A673 (cell line): Measurements from ENCODE around the gene BHLHA15.
"Not testable (repeated sequence)": the region's sequence is repeated elsewhere in the genome, so short reads cannot be mapped to it uniquely, and the experiment has no call there.

Experiments used
- CTCF ChIP-seq: fragments of 300-800, 200-600 bp; sonication (generic); conservative IDR thresholded peaks from 2 replicates; pipeline ENCODE4 v1.5.1; 2017; ENCODE audit warnings: low read depth, mild to moderate bottlenecking, antibody characterized with exemption, low read length, moderate library complexity, mixed read lengths
- EZH2 ChIP-seq: fragments of 200-600 bp; sonication (generic); IDR thresholded peaks from 2 replicates; pipeline ENCODE4 v1.6.1; 2017; ENCODE audit warnings: borderline replicate concordance, low read depth, mild to moderate bottlenecking, mixed read lengths, antibody characterized with exemption, low read length; ENCODE audit not compliant: poor library complexity, severe bottlenecking

GRCh38 chr7:98219382-98219781, 8.1 kb downstream of the BHLHA15 start:
- TF ChIP-seq CTCF, EZH2: not testable (repeated sequence)
